Nephron progenitor cell (in vitro differentiated cells): ENCODE data around the gene COPB2.
"Not testable (repeated sequence)": the region's sequence is repeated elsewhere in the genome, so short reads cannot be mapped to it uniquely, and the experiment has no call there.

Source experiments
- DNase-seq: peaks from one replicate; pipeline ENCODE4 v3.0.0; 2021
- H3K27ac Mint-ChIP-seq: 2 replicates; pipeline ENCODE4 v1.8.0; 2021; ENCODE audit warnings: mild to moderate bottlenecking, moderate library complexity, mixed read lengths
- H3K27me3 Mint-ChIP-seq: 2 replicates; pipeline ENCODE4 v1.8.0; 2021; ENCODE audit warnings: mild to moderate bottlenecking, low read depth, mixed read lengths; ENCODE audit not compliant: poor library complexity
- H3K36me3 Mint-ChIP-seq: 2 replicates; pipeline ENCODE4 v1.8.0; 2021; ENCODE audit warnings: low read depth, mixed read lengths
- H3K4me1 Mint-ChIP-seq: 2 replicates; pipeline ENCODE4 v1.8.0; 2021; ENCODE audit warnings: mixed read lengths
- H3K4me3 Mint-ChIP-seq: 2 replicates; pipeline ENCODE4 v1.8.0; 2021; ENCODE audit warnings: mild to moderate bottlenecking, moderate library complexity, mixed read lengths
- H3K9me3 Mint-ChIP-seq: 2 replicates; pipeline ENCODE4 v1.8.0; 2021; ENCODE audit warnings: mild to moderate bottlenecking, moderate library complexity, mixed read lengths
- TF ChIP-seq, protein P1 (sequence below): fragments of 200-600 bp; sonication (generic); IDR thresholded peaks from 2 replicates; pipeline ENCODE4 v1.5.0; 2021; ENCODE audit warnings: antibody characterized with exemption

The COPB2 gene

DNA sequence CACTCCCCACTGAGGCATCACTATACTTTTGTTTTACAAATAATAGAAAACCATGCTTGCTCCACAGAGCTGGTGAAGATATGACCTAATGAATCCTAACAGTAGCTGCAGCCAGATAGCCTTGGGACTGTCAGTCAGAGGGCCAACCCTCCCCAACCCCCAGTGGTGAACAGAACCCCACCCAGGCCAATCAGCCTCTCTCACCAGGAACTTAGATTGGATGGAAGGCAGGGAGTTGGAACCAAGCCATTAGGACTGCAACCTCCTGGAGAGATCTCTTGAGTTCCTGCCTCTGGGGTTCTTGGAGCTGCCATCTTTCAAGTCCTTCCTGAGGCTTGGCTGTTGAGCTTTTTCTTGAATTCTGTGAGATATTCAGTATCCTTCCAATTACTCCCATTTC lies 48.7 kb downstream of the COPB2 start:
- H3K9me3 Mint-ChIP-seq, result peaks cover 9% of the 10 kb centered on the region
- H3K4me3 Mint-ChIP-seq, result no peak overlapping the region
- H3K36me3 Mint-ChIP-seq, result peaks cover 5% of the 10 kb centered on the region
- no peak for DNase-seq
- peaks cover 5% of the 10 kb centered on the region for H3K4me1 Mint-ChIP-seq
- H3K27me3 Mint-ChIP-seq, result peaks cover 63% of the 10 kb centered on the region
- no peak overlapping the region for H3K27ac Mint-ChIP-seq
- TF ChIP-seq, protein P1, sequence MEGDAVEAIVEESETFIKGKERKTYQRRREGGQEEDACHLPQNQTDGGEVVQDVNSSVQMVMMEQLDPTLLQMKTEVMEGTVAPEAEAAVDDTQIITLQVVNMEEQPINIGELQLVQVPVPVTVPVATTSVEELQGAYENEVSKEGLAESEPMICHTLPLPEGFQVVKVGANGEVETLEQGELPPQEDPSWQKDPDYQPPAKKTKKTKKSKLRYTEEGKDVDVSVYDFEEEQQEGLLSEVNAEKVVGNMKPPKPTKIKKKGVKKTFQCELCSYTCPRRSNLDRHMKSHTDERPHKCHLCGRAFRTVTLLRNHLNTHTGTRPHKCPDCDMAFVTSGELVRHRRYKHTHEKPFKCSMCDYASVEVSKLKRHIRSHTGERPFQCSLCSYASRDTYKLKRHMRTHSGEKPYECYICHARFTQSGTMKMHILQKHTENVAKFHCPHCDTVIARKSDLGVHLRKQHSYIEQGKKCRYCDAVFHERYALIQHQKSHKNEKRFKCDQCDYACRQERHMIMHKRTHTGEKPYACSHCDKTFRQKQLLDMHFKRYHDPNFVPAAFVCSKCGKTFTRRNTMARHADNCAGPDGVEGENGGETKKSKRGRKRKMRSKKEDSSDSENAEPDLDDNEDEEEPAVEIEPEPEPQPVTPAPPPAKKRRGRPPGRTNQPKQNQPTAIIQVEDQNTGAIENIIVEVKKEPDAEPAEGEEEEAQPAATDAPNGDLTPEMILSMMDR, result no peak

DNA sequence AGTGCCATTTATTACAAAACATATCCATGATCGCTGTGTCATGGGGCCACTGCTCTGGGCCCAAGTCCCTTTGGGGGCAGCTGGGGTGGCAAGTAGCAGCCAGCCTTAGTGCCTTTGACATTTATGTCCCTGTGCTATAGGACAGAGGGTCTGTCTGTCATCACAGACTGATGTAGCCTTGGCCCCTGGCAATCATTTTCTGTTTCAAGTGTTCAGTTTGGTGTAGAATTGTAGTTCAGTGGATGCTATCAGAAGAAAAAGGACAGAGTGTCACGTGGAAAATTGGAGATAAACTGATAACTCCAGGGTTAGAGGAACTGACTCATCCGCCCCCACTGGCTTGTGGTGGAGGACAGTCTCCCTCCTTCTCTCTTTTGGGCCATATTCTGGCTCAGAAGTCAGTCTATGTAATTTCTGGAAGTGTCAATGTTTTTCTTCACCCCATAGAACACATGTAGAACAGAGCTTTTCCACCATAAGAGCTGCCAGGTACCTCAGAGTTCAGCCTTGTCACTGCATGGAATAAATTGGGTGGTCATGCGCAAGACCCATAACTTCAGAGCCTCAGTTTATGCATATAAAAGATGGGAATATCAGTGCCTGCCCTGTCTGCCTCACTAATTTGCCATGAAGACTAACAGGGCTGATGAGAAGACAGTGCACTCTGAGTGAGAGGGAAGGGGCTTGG lies 50.1 kb downstream of the COPB2 start:
- H3K9me3 Mint-ChIP-seq, result peaks cover 9% of the 10 kb centered on the region
- H3K27ac Mint-ChIP-seq, result no peak overlapping the region
- TF ChIP-seq, protein P1, result no peak
- peaks cover 5% of the 10 kb centered on the region for H3K36me3 Mint-ChIP-seq
- DNase-seq, result no peak
- no peak overlapping the region for H3K4me3 Mint-ChIP-seq
- H3K4me1 Mint-ChIP-seq, result peaks cover 5% of the 10 kb centered on the region
- H3K27me3 Mint-ChIP-seq, result peaks cover 71% of the 10 kb centered on the region

DNA sequence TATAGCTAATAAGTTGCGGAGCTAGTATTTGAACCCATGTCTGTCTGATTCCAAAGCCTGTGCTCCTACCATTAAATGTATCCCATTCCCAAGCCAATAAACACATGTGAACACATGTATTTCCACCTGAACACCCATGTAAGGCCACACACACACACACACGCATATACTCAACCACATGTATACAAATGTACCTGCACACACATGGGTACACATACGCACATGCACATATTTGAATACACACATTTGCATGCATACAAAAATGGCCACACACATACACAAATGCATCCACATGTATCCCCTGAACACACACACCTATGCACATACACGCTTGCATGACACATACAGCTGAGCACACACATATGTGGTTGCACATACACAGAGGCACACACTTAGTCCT lies 51.0 kb downstream of the COPB2 start:
- Mint-ChIP-seq H3K27me3 (peaks cover 78% of the 10 kb centered on the region), H3K27ac (no peak overlapping the region), H3K36me3 (peaks cover 5% of the 10 kb centered on the region), H3K4me1 (peaks cover 5% of the 10 kb centered on the region), H3K9me3 (peaks cover 7% of the 10 kb centered on the region), H3K4me3 (no peak overlapping the region)
- no peak for DNase-seq
- TF ChIP-seq, protein P1, result no peak

DNA sequence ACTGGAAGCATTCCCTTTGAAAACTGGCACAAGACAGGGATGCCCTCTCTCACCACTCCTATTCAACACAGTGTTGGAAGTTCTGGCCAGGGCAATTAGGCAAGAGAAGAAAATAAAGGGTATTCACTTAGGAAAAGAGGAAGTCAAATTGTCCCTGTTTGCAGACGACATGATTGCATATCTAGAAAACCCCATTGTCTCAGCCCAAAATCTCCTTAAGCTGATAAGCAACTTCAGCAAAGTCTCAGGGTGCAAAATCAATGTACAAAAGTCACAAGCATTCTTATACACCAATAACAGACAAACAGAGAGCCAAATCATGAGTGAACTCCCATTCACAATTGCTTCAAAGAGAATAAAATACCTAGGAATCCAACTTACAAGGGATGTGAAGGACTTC lies 54.8 kb downstream of the COPB2 start:
- not testable (repeated sequence) for H3K9me3 Mint-ChIP-seq, H3K27ac Mint-ChIP-seq, H3K36me3 Mint-ChIP-seq, H3K4me3 Mint-ChIP-seq, H3K4me1 Mint-ChIP-seq, DNase-seq
- peaks cover 82% of the 10 kb centered on the region for H3K27me3 Mint-ChIP-seq

DNA sequence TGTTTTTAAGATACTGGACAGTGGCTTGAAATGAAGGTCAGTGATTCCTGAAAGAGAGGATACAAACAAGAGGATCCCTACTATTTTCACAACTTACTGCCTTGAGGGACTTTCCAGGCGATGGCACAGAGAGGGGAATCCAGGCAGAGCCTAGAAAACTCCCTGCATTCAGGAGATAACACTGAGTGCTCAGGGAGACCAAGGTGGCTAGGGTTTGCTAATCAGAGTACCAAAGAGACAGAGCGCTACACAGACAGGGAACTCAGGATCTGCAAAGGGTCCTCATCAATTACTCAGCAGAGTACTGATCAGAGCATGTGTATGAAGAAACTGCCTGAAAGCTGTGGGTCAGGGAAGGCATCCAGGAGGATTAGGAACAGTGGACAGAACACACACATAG lies 57.4 kb downstream of the COPB2 start:
- TF ChIP-seq, protein P1, result no peak
- Mint-ChIP-seq H3K27me3 (peaks cover 72% of the 10 kb centered on the region), H3K9me3 (no peaks in the 10 kb centered on the region), H3K36me3 (no peaks in the 10 kb centered on the region), H3K27ac (no peak overlapping the region), H3K4me3 (no peak overlapping the region), H3K4me1 (peaks cover 16% of the 10 kb centered on the region)
- no peak for DNase-seq

DNA sequence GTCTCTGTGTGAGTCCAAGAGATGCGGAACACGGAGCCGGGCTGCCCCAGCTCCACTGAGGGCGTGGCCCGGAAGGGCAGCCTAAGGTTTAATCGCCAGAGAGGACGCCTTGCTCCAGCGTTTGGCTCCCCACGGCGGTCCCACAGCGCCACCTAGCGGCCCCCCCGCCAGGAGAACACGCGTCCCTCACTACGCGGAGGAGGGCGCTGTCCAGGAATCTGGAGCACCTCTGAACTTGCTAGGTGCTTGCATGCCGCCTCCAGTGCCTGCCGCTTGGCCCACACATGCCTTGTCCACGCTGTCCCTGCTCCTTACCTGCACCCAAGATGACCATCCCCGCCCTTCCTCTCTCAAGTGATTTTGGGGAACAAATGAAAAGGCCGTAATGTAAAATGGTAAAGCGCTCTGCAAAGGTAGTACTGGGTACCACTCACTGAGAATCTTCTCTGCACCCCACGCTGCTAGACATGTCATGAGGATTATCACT lies 60.0 kb downstream of the COPB2 start:
- TF ChIP-seq, protein P1, result peak; percentile 99
- Mint-ChIP-seq H3K4me3 (peak overlapping the region; percentile 52), H3K27me3 (peaks cover 59% of the 10 kb centered on the region), H3K27ac (no peak overlapping the region), H3K36me3 (no peaks in the 10 kb centered on the region), H3K9me3 (no peaks in the 10 kb centered on the region), H3K4me1 (peaks cover 16% of the 10 kb centered on the region)
- DNase-seq, result peak; percentile 99
